Measurements from ENCODE around the gene ID4. TPM values are rescaled to one million over a fixed set of nuclear protein-coding genes. Genes with fewer than 3 reads are reported as not detected.

The ID4 gene
- total RNA-seq, 1 experiment from 2014 or later: 0.10 TPM

DNA sequence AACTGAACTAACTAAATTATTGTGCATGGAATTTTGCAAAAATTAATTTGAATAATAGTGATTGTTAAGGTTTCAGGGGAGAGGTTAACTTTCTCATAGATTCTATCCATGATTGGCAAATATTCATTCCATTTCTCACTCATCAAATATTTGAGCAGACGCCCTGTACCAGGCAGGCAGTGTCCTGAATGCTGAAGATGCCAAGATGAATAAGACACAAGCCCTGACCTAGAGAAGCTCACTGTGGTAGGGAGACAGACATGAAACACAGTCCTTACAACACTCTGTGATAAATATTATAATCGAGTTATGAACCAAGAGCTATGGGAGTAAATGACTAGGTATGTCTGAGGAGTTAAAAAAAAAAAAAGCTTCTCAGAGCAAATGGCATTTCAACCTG is 18.4 kb upstream of the ID4 start:
- Histone ChIP-seq H3K4me2 (ENCODE audit: low read length) (no peak overlapping the region), H3K36me3 (ENCODE audit: control insufficient read depth in 1 of 2, insufficient read depth in 2 of 2, low read length in 2 of 2) (no peaks in the 10 kb centered on the region), H3K27ac (ENCODE audit: low read depth, low read length) (no peak overlapping the region), H3K9me3 (ENCODE audit: control insufficient read depth in 1 of 2, insufficient read depth in 1 of 2, low read depth in 1 of 2, low read length in 2 of 2) (no peaks in the 10 kb centered on the region), H3K27me3 (ENCODE audit: insufficient read depth, low read length) (no peaks in the 10 kb centered on the region), H3K9ac (ENCODE audit: low read length) (no peak overlapping the region), H3K79me2 (ENCODE audit: insufficient read depth, low read length) (no peaks in the 10 kb centered on the region), H3K9me2 (ENCODE audit: insufficient read depth) (no peaks in the 10 kb centered on the region), H4K20me1 (ENCODE audit: insufficient read depth) (no peaks in the 10 kb centered on the region), H2AFZ (ENCODE audit: low read depth, low read length, poor library complexity, severe bottlenecking) (no peak overlapping the region), H3K4me1 (ENCODE audit: control insufficient read depth in 1 of 2, insufficient read depth in 2 of 2, low read length in 2 of 2) (no peaks in the 10 kb centered on the region), H3K4me3 (replicated peaks in 1 of 2; ENCODE audit: low read depth in 1 of 2, low read length in 2 of 2) (no peak overlapping the region)
- DNase-seq (ENCODE audit: low read depth, low spot score) (no peak), ATAC-seq (no peak)
- BruUV-seq (replicated peaks): no TSS peak
- ChIA-PET POLR2A (interaction anchor here (0.8 kb wide), 1 partner anchor 28 kb away, joined by 3 read pairs; no protein-coding TSS in a partner anchor), RAD21 (ENCODE audit: low non-redundant PET in 1 of 2, low total read pairs in 2 of 2, uncharacterized antibody in 2 of 2, unreplicated experiment in 2 of 2) (no interaction called here), CTCF (no interaction called here)
- intact Hi-C loops (cut with micrococcal nuclease): no loop called here
- no peak for TF ChIP-seq CBX3 (IDR thresholded peaks at IDR 0.05; ENCODE audit: low read depth)
- TF ChIP-seq ZNF274 (IDR thresholded peaks at IDR 0.05; ENCODE audit: low read depth, low read length): no peak
- TF ChIP-seq, protein P1, sequence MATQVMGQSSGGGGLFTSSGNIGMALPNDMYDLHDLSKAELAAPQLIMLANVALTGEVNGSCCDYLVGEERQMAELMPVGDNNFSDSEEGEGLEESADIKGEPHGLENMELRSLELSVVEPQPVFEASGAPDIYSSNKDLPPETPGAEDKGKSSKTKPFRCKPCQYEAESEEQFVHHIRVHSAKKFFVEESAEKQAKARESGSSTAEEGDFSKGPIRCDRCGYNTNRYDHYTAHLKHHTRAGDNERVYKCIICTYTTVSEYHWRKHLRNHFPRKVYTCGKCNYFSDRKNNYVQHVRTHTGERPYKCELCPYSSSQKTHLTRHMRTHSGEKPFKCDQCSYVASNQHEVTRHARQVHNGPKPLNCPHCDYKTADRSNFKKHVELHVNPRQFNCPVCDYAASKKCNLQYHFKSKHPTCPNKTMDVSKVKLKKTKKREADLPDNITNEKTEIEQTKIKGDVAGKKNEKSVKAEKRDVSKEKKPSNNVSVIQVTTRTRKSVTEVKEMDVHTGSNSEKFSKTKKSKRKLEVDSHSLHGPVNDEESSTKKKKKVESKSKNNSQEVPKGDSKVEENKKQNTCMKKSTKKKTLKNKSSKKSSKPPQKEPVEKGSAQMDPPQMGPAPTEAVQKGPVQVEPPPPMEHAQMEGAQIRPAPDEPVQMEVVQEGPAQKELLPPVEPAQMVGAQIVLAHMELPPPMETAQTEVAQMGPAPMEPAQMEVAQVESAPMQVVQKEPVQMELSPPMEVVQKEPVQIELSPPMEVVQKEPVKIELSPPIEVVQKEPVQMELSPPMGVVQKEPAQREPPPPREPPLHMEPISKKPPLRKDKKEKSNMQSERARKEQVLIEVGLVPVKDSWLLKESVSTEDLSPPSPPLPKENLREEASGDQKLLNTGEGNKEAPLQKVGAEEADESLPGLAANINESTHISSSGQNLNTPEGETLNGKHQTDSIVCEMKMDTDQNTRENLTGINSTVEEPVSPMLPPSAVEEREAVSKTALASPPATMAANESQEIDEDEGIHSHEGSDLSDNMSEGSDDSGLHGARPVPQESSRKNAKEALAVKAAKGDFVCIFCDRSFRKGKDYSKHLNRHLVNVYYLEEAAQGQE (IDR thresholded peaks at IDR 0.05; ENCODE audit: low read depth): no peak
- no peak for TF ChIP-seq SP1 (IDR thresholded peaks at IDR 0.05; ENCODE audit: low read depth)

DNA sequence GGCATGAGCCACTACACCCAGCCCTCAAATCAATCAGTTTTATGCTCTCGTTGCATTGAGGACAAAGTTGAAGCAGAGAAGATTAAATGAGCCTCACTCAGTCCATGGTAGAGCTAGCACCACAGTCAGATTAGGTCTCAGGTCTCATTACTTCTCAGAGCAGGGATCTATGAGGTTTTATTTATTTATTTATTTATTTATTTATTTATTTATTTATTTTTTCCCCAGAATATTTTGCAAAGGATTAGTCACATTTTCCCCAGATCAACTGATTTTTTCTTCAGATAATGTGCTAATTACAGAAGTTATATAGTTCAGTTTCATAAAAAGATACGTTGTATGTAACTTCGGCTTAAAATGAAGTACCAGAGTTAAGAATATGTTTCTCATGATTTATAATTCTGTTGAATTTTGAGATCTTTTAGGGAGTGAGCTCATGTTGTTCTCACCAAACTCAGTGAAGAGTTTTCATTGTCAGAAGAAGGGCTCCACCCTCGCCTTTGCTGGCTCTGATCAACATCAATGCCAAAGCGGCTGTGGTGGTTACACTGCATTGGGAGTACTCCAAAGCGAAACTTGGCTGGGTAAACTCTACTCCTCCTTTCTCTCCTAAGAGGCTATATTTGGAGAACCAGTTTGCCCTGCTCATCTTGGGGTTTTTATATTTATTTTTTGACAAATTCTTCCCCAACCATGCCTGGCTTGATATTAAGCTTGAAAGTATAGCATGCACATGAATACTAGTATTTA is 12.9 kb upstream of the ID4 start:
- H3K36me3 ChIP-seq (ENCODE audit: control insufficient read depth in 1 of 2, insufficient read depth in 2 of 2, low read length in 2 of 2): no peaks in the 10 kb centered on the region
- no peak overlapping the region for H3K4me2 ChIP-seq (ENCODE audit: low read length)
- no peak overlapping the region for H3K9ac ChIP-seq (ENCODE audit: low read length)
- H3K27me3 ChIP-seq (ENCODE audit: insufficient read depth, low read length): no peaks in the 10 kb centered on the region
- no peak overlapping the region for H3K27ac ChIP-seq (ENCODE audit: low read depth, low read length)
- no peaks in the 10 kb centered on the region for H4K20me1 ChIP-seq (ENCODE audit: insufficient read depth)
- H3K9me2 ChIP-seq (ENCODE audit: insufficient read depth): no peaks in the 10 kb centered on the region
- no peak overlapping the region for H2AFZ ChIP-seq (ENCODE audit: low read depth, low read length, poor library complexity, severe bottlenecking)
- ATAC-seq (no peak), DNase-seq (ENCODE audit: low read depth, low spot score) (no peak)
- H3K4me1 ChIP-seq (ENCODE audit: control insufficient read depth in 1 of 2, insufficient read depth in 2 of 2, low read length in 2 of 2): no peaks in the 10 kb centered on the region
- CTCF ChIA-PET: no interaction called here
- H3K9me3 ChIP-seq (ENCODE audit: control insufficient read depth in 1 of 2, insufficient read depth in 1 of 2, low read depth in 1 of 2, low read length in 2 of 2): no peaks in the 10 kb centered on the region
- H3K79me2 ChIP-seq (ENCODE audit: insufficient read depth, low read length): no peaks in the 10 kb centered on the region
- RAD21 ChIA-PET (ENCODE audit: low non-redundant PET in 1 of 2, low total read pairs in 2 of 2, uncharacterized antibody in 2 of 2, unreplicated experiment in 2 of 2): no interaction called here
- POLR2A ChIA-PET: no interaction called here
- no TSS peak for BruUV-seq (replicated peaks)
- intact Hi-C loops (cut with micrococcal nuclease): no loop called here
- H3K4me3 ChIP-seq (replicated peaks in 1 of 2; ENCODE audit: low read depth in 1 of 2, low read length in 2 of 2): no peak overlapping the region
- no peak for TF ChIP-seq ZNF274 (IDR thresholded peaks at IDR 0.05; ENCODE audit: low read depth, low read length)
- TF ChIP-seq SRF (IDR thresholded peaks at IDR 0.05; ENCODE audit: low read depth): no peak
- TF ChIP-seq, protein P1 (IDR thresholded peaks at IDR 0.05; ENCODE audit: low read depth): no peak
- no peak for TF ChIP-seq POLR2A (IDR thresholded peaks at IDR 0.05; ENCODE audit: borderline replicate concordance, extremely low read depth, insufficient read depth, insufficient read length)
- no peak for TF ChIP-seq EZH2phosphoT487 (IDR thresholded peaks at IDR 0.05; ENCODE audit: borderline replicate concordance)
- TF ChIP-seq RAD21 (IDR thresholded peaks at IDR 0.05; ENCODE audit: low read depth): no peak
- TF ChIP-seq, protein P2, sequence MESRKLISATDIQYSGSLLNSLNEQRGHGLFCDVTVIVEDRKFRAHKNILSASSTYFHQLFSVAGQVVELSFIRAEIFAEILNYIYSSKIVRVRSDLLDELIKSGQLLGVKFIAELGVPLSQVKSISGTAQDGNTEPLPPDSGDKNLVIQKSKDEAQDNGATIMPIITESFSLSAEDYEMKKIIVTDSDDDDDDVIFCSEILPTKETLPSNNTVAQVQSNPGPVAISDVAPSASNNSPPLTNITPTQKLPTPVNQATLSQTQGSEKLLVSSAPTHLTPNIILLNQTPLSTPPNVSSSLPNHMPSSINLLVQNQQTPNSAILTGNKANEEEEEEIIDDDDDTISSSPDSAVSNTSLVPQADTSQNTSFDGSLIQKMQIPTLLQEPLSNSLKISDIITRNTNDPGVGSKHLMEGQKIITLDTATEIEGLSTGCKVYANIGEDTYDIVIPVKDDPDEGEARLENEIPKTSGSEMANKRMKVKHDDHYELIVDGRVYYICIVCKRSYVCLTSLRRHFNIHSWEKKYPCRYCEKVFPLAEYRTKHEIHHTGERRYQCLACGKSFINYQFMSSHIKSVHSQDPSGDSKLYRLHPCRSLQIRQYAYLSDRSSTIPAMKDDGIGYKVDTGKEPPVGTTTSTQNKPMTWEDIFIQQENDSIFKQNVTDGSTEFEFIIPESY (IDR thresholded peaks at IDR 0.05; ENCODE audit: extremely low read depth, insufficient replicate concordance, low read length): no peak
- TF ChIP-seq FOSL1 (IDR thresholded peaks at IDR 0.05; ENCODE audit: low read depth): no peak

Measured in HCT116 (cell line).